ENCODE results near the gene DLGAP1. TPM values are rescaled to one million over a fixed set of nuclear protein-coding genes. Genes with fewer than 3 reads are reported as not detected.
"Not testable (repeated sequence)": the region's sequence is repeated elsewhere in the genome, so short reads cannot be mapped to it uniquely, and the experiment has no call there.

Gene DLGAP1
- total and polyA plus RNA-seq, 2 donors = 0.24 to 0.41 TPM

DNA sequence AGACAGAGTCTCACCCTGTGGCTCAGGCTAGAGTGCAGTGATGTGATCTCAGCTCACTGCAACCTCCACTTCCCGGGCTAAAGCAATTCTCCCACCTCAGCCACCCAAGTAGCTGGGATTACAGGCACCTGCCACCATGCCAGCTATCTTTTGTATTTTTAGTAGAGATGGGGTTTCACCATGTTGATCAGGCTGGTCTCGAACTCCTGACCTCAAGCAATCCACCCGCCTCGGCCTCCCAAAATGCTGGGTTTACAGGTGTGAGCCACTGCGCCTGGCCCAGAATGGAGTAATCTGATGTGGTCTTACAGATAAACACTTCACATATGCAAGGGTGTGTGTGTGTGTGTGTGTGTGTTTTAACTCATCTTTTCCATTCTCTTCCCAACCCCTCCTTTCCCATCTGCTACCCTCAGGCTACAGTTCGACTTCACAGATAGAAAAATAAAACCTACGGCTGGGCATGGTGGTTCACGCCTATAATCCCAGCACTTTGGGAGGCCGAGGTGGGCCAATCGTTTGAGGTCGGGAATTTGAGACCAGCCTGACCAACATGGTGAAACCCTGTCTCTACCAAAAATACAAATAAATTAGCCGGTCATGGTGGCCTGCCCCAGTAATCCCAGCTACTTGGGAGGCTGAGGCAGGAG, 853.9 kb downstream of the DLGAP1 start:
- WGBS = 99% methylated on average over 12 of the region's 12 CpGs
- peaks cover 25 to 52% of the 10 kb centered on the region in 2 donors for H3K4me1 ChIP-seq (ENCODE audit: control insufficient read depth in 2 of 2, insufficient read depth in 2 of 2, low read length in 2 of 2)
- H3K4me3 ChIP-seq (ENCODE audit: low read length in 2 of 2); DNase-seq (ENCODE audit: low read depth in 6 of 9, low spot score in 9 of 9); H3K27ac ChIP-seq (ENCODE audit: low read depth in 1 of 2, low read length in 1 of 2); H3K9me3 ChIP-seq (ENCODE audit: control insufficient read depth in 2 of 2, insufficient read depth in 1 of 2, low read length in 1 of 2); H3K27me3 ChIP-seq (ENCODE audit: control insufficient read depth in 2 of 2, insufficient read depth in 1 of 2, low read length in 1 of 2); H3K36me3 ChIP-seq (ENCODE audit: control insufficient read depth in 2 of 2, insufficient read depth in 2 of 2, low read length in 1 of 2): not testable (repeated sequence)

- 96% methylated on average over 6 of the region's 6 CpGs for WGBS
- Histone ChIP-seq H3K4me1 (ENCODE audit: control insufficient read depth in 2 of 2, insufficient read depth in 2 of 2, low read length in 2 of 2) (peaks cover 36 to 54% of the 10 kb centered on the region in 2 donors), H3K27ac (ENCODE audit: low read depth in 1 of 2, low read length in 1 of 2) (no peak overlapping the region), H3K27me3 (ENCODE audit: control insufficient read depth in 2 of 2, insufficient read depth in 1 of 2, low read length in 1 of 2) (no peaks in the 10 kb centered on the region), H3K4me3 (ENCODE audit: low read length in 2 of 2) (no peak overlapping the region), H3K36me3 (ENCODE audit: control insufficient read depth in 2 of 2, insufficient read depth in 2 of 2, low read length in 1 of 2) (no peaks in the 10 kb centered on the region), H3K9me3 (ENCODE audit: control insufficient read depth in 2 of 2, insufficient read depth in 1 of 2, low read length in 1 of 2) (no peaks in the 10 kb centered on the region)
- DNase-seq (ENCODE audit: low read depth in 6 of 9, low spot score in 9 of 9) = no peak
Observed at GRCh38 chr18:3599861-3600260, 855.2 kb downstream of the DLGAP1 start.

DNA sequence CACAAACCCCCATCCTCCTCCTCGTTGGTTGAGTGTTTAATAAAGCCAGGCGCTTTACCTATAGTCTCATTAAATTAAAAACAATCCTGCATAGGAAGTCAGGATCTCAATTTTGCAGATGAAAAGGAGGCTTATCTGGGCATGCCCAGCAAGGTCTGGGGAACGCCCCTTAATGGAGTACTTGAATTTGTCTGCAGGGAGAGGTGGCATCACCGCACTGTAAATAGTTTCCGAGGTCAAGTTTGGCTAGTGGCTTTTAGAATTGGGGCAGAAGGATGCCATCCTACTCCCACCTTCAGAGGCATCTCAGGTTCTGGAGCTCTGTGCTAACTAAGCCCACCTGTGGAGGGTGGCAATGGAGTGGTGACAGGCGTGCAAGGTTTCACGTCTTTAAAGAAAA, 855.9 kb downstream of the DLGAP1 start:
- WGBS = 97% methylated on average over 7 of the region's 7 CpGs
- H3K36me3 ChIP-seq (ENCODE audit: control insufficient read depth in 2 of 2, insufficient read depth in 2 of 2, low read length in 1 of 2) = no peaks in the 10 kb centered on the region
- DNase-seq (ENCODE audit: low read depth in 6 of 9, low spot score in 9 of 9) = no peak
- peaks cover 35 to 54% of the 10 kb centered on the region in 2 donors for H3K4me1 ChIP-seq (ENCODE audit: control insufficient read depth in 2 of 2, insufficient read depth in 2 of 2, low read length in 2 of 2)
- H3K27ac ChIP-seq (ENCODE audit: low read depth in 1 of 2, low read length in 1 of 2) = no peak overlapping the region
- no peaks in the 10 kb centered on the region for H3K27me3 ChIP-seq (ENCODE audit: control insufficient read depth in 2 of 2, insufficient read depth in 1 of 2, low read length in 1 of 2)
- no peak overlapping the region for H3K4me3 ChIP-seq (ENCODE audit: low read length in 2 of 2)
- no peaks in the 10 kb centered on the region for H3K9me3 ChIP-seq (ENCODE audit: control insufficient read depth in 2 of 2, insufficient read depth in 1 of 2, low read length in 1 of 2)

DNA sequence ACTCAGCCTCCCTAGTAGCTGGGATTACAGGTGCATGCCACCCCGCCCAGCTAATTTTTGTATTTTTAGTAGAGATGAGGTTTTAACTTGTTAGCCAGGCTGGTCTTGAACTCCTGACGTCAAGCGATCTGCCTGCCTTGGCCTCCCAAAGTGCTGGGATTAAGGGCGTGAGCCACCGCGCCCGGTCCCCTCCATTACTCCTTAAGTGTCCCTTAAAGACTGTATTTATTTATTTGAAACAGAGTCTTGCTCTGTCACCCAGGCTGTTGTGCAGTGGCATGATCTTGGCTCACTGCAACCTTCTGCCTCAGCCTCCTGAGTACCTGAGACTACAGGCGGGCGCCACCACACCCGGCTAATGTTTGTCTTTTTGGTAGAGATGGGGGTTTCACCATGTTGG, 856.5 kb downstream of the DLGAP1 start:
- H3K36me3 ChIP-seq (ENCODE audit: control insufficient read depth in 2 of 2, insufficient read depth in 2 of 2, low read length in 1 of 2) = no peaks in the 10 kb centered on the region
- no peaks in the 10 kb centered on the region for H3K9me3 ChIP-seq (ENCODE audit: control insufficient read depth in 2 of 2, insufficient read depth in 1 of 2, low read length in 1 of 2)
- no peaks in the 10 kb centered on the region for H3K27me3 ChIP-seq (ENCODE audit: control insufficient read depth in 2 of 2, insufficient read depth in 1 of 2, low read length in 1 of 2)
- H3K27ac ChIP-seq (ENCODE audit: low read depth in 1 of 2, low read length in 1 of 2) = no peak overlapping the region
- peaks cover 29 to 52% of the 10 kb centered on the region in 2 donors for H3K4me1 ChIP-seq (ENCODE audit: control insufficient read depth in 2 of 2, insufficient read depth in 2 of 2, low read length in 2 of 2)
- H3K4me3 ChIP-seq (ENCODE audit: low read length in 2 of 2) = no peak overlapping the region
- DNase-seq (ENCODE audit: low read depth in 6 of 9, low spot score in 9 of 9) = no peak
- WGBS = 98% methylated on average over 10 of the region's 10 CpGs

DNA sequence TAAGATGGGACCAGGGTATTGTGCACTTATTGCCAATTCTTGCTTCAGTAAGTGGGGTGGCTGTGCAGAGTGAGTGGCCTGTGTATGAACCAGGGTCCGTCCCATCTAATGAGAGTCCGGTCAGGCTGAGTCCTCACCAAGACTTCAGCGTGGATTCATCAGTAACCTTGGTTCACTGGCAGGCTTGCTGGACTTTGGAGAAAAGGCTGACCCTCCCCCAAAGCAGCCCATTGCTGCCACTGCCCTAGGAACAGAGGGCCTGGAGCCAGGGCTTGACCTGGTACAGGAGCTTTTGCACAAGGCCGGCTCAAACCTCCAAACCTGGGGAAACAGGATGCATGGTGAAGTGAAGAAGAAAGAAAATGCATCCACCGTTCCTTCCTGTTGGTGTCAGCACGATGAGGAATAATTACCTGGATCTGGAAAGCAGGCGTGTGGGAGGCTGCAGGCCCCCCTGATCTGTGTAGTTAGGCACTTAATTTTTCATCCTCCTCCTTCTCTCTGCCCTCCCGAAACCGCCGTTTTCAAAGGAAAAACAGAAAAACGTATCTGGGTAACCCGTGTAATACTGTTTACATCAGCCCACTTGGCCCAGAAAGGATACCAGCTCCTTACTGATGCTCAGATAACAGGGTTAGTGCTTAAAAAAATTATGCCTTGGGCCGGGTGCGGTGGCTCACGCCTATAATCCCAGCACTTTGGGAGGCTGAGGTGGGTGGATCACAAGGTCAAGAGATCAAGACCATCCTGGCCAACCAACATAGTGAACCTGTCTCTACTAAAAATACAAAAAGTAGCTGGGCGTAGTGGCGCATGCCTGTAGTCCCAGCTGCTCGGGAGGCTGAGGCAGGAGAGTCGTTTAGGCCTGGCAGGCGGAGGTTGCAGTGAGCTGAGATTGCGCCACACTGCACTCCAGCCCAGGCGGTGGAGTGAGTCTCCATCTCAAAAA, 857.4 kb downstream of the DLGAP1 start:
- 92% methylated on average over 22 of the region's 22 CpGs for whole genome bisulfite sequencing
- H3K4me3 ChIP-seq (ENCODE audit: low read length in 2 of 2) = no peak overlapping the region
- H3K27ac ChIP-seq (ENCODE audit: low read depth in 1 of 2, low read length in 1 of 2) = peak overlapping the region; percentile 26 to 99
- no peak for DNase-seq (ENCODE audit: low read depth in 6 of 9, low spot score in 9 of 9)
- H3K9me3 ChIP-seq (ENCODE audit: control insufficient read depth in 2 of 2, insufficient read depth in 1 of 2, low read length in 1 of 2) = no peaks in the 10 kb centered on the region
- H3K36me3 ChIP-seq (ENCODE audit: control insufficient read depth in 2 of 2, insufficient read depth in 2 of 2, low read length in 1 of 2) = no peaks in the 10 kb centered on the region
- H3K4me1 ChIP-seq (ENCODE audit: control insufficient read depth in 2 of 2, insufficient read depth in 2 of 2, low read length in 2 of 2) = peaks cover 35 to 52% of the 10 kb centered on the region in 2 donors
- H3K27me3 ChIP-seq (ENCODE audit: control insufficient read depth in 2 of 2, insufficient read depth in 1 of 2, low read length in 1 of 2) = no peaks in the 10 kb centered on the region

- H3K36me3 ChIP-seq (ENCODE audit: control insufficient read depth in 2 of 2, insufficient read depth in 2 of 2, low read length in 1 of 2) = no peaks in the 10 kb centered on the region
- peaks cover 35 to 52% of the 10 kb centered on the region in 2 donors for H3K4me1 ChIP-seq (ENCODE audit: control insufficient read depth in 2 of 2, insufficient read depth in 2 of 2, low read length in 2 of 2)
- 34% methylated on average over 17 of the region's 17 CpGs for WGBS
- H3K27me3 ChIP-seq (ENCODE audit: control insufficient read depth in 2 of 2, insufficient read depth in 1 of 2, low read length in 1 of 2) = no peaks in the 10 kb centered on the region
- H3K4me3 ChIP-seq (ENCODE audit: low read length in 2 of 2) = peak overlapping the region; percentile 7 to 14
- H3K27ac ChIP-seq (ENCODE audit: low read depth in 1 of 2, low read length in 1 of 2) = peak overlapping the region; percentile 80 to 99
- peak in 2 of 9 donors; percentile 18 to 55 for DNase-seq (ENCODE audit: low read depth in 6 of 9, low spot score in 9 of 9)
- H3K9me3 ChIP-seq (ENCODE audit: control insufficient read depth in 2 of 2, insufficient read depth in 1 of 2, low read length in 1 of 2) = no peaks in the 10 kb centered on the region
Observed at GRCh38 chr18:3596637-3597384, 858.3 kb downstream of the DLGAP1 start.

DNA sequence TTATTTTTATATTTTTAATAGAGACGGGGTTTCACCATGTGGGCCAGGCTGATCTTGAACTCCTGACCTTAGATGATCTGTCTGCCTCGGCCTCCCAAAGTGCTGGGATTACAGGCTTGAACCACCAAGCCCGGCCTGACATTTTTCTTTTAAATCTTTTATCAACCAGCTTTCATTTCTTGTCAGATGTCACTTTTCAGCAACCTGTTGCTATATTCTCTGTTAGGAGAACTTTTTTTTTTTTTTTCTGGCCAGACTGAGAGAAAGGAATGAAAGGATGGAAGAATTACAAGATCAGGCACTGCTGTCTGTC, 858.8 kb downstream of the DLGAP1 start:
- no peak for DNase-seq (ENCODE audit: low read depth in 6 of 9, low spot score in 9 of 9)
- Histone ChIP-seq H3K36me3 (ENCODE audit: control insufficient read depth in 2 of 2, insufficient read depth in 2 of 2, low read length in 1 of 2) (no peaks in the 10 kb centered on the region), H3K9me3 (ENCODE audit: control insufficient read depth in 2 of 2, insufficient read depth in 1 of 2, low read length in 1 of 2) (no peaks in the 10 kb centered on the region), H3K4me3 (ENCODE audit: low read length in 2 of 2) (peak overlapping the region in 1 of 2 donors; percentile 15), H3K27me3 (ENCODE audit: control insufficient read depth in 2 of 2, insufficient read depth in 1 of 2, low read length in 1 of 2) (no peaks in the 10 kb centered on the region), H3K4me1 (ENCODE audit: control insufficient read depth in 2 of 2, insufficient read depth in 2 of 2, low read length in 2 of 2) (peaks cover 35 to 52% of the 10 kb centered on the region in 2 donors), H3K27ac (ENCODE audit: low read depth in 1 of 2, low read length in 1 of 2) (peak overlapping the region; percentile 95 to 99)
- WGBS = 87% methylated on average over 3 of the region's 3 CpGs

- no peaks in the 10 kb centered on the region for H3K36me3 ChIP-seq (ENCODE audit: control insufficient read depth in 2 of 2, insufficient read depth in 2 of 2, low read length in 1 of 2)
- H3K9me3 ChIP-seq (ENCODE audit: control insufficient read depth in 2 of 2, insufficient read depth in 1 of 2, low read length in 1 of 2) = no peaks in the 10 kb centered on the region
- H3K4me3 ChIP-seq (ENCODE audit: low read length in 2 of 2) = peak overlapping the region; percentile 54 to 61
- H3K27me3 ChIP-seq (ENCODE audit: control insufficient read depth in 2 of 2, insufficient read depth in 1 of 2, low read length in 1 of 2) = no peaks in the 10 kb centered on the region
- 53% methylated on average over 7 of the region's 7 CpGs for WGBS
- H3K4me1 ChIP-seq (ENCODE audit: control insufficient read depth in 2 of 2, insufficient read depth in 2 of 2, low read length in 2 of 2) = peaks cover 35 to 52% of the 10 kb centered on the region in 2 donors
- peak in 3 of 9 donors; percentile 25 to 57 (median 42) for DNase-seq (ENCODE audit: low read depth in 6 of 9, low spot score in 9 of 9)
- H3K27ac ChIP-seq (ENCODE audit: low read depth in 1 of 2, low read length in 1 of 2) = peak overlapping the region; percentile 95 to 99
Observed at GRCh38 chr18:3595369-3596273, 859.5 kb downstream of the DLGAP1 start.

All from thymus (tissue), 11 donors.